Peyer's patch (tissue), 4 donors: ENCODE data around the gene KIAA1671. TPM values are rescaled to one million over a fixed set of nuclear protein-coding genes. Genes with fewer than 3 reads are reported as not detected.

ENCODE experiments used
- DNase-seq, 3 donors: peaks; one replicate each; pipeline ENCODE4 v3.0.0-alpha.2; 2017 to 2019
- H3K27ac ChIP-seq, 4 donors: fragments of 200-600 bp; sonication (generic); one replicate each; pipeline ENCODE4 v1.5.1; 2016 to 2019
- H3K27me3 ChIP-seq, 2 donors: fragments of 200-600 bp; sonication (generic); one replicate each; pipeline ENCODE4 v1.5.1; 2019
- H3K36me3 ChIP-seq, 3 donors: fragments of 200-600 bp; sonication (generic); one replicate each; pipeline ENCODE4 v1.5.1; 2016 to 2019
- H3K4me1 ChIP-seq, 4 donors: fragments of 200-600 bp; sonication (generic); one replicate each; pipeline ENCODE4 v1.5.1; 2016 to 2019
- H3K4me3 ChIP-seq, 4 donors: fragments of 200-600 bp; sonication (generic); 1 replicate in 3 of 4; 2 replicates in 1 of 4; pipeline ENCODE4 v1.5.1; 2016 to 2019; ENCODE audit warnings: mild to moderate bottlenecking in 1 of 4
- H3K9me3 ChIP-seq, 4 donors: fragments of 200-600 bp; sonication (generic); one replicate each; pipeline ENCODE4 v1.5.1; 2016 to 2019; ENCODE audit warnings: mild to moderate bottlenecking in 1 of 4
- POLR2A ChIP-seq, 2 donors: fragments of 450-650 bp; IDR thresholded peaks; one replicate each; pipeline ENCODE4 v1.5.1; 2017; ENCODE audit warnings: antibody characterized with exemption in 2 of 2, mild to moderate bottlenecking in 2 of 2, moderate library complexity in 2 of 2
- total RNA-seq, 4 donors: library from RNA; depleted of rRNA; stranded (reverse); fragments of >200 nt; gene quantifications; one replicate each; pipeline ENCODE4 v1.1.0, GENCODE V29; 2016
- TF ChIP-seq, protein P1 (sequence below), 6 experiments: fragments of 450-650 bp in 4 of 6; fragments of 200-600 bp in 2 of 6; sonication (generic) in 1 of 6; IDR thresholded peaks; one replicate each; pipeline ENCODE4 v1.5.1; 2017 to 2019; ENCODE audit warnings: antibody characterized with exemption in 6 of 6, mild to moderate bottlenecking in 3 of 6, moderate library complexity in 1 of 6

KIAA1671 gene
- total RNA-seq, 4 donors from 2014 or later, result 41.3 to 149 (median 113) TPM

DNA sequence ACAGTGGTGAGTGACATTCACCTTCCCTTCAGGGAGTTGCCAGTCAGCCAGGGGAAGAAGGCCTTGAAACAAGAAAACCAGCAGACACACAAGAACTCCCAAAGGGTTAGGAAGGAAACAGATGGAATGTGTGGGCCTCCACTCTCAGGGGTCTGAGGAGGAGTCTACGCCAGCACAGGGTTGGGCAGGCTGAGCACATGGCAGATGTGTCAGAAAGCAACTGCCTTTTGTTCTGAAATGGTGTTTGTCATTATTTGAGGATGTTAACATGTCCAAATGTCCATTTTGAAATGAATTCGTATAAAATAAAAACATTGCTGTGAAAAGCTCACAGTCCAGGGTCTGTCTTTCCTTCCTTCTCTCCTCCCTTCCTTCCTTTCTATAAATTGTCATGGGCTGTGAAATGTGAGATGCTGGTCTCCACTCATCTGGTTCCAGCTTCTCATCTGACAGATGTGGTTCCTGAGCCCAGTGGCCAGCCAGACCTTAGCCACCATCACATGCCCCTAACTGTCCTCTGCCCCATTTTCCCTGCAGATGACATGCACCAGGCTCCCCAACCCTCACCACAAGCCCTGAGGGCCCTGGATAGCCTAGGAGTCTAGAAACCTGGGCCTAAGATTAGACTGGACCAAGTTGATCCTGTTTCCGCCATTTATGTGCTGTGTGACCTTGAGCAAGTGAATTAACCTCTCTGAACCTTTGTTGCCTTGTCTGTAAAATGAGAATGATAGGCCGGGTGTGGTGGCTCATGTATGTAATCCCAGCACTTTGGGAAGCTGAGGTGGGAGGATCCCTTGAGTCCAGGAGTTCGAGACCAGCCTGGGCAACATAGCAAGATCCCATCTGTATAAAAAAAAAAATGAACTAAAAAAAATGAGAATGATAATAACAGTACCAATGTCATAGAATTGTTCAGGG, 190.9 kb downstream of the KIAA1671 start:
- Histone ChIP-seq H3K9me3 (no peaks in the 10 kb centered on the region), H3K36me3 (no peaks in the 10 kb centered on the region), H3K4me3 (no peak overlapping the region), H3K4me1 (peaks cover 0 to 14% (median 0%) of the 10 kb centered on the region in 4 donors), H3K27me3 (no peaks in the 10 kb centered on the region), H3K27ac (no peak overlapping the region)
- DNase-seq, result no peak
- no peak for TF ChIP-seq POLR2A (IDR thresholded peaks at IDR 0.05)
- TF ChIP-seq, protein P1, sequence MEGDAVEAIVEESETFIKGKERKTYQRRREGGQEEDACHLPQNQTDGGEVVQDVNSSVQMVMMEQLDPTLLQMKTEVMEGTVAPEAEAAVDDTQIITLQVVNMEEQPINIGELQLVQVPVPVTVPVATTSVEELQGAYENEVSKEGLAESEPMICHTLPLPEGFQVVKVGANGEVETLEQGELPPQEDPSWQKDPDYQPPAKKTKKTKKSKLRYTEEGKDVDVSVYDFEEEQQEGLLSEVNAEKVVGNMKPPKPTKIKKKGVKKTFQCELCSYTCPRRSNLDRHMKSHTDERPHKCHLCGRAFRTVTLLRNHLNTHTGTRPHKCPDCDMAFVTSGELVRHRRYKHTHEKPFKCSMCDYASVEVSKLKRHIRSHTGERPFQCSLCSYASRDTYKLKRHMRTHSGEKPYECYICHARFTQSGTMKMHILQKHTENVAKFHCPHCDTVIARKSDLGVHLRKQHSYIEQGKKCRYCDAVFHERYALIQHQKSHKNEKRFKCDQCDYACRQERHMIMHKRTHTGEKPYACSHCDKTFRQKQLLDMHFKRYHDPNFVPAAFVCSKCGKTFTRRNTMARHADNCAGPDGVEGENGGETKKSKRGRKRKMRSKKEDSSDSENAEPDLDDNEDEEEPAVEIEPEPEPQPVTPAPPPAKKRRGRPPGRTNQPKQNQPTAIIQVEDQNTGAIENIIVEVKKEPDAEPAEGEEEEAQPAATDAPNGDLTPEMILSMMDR (IDR thresholded peaks at IDR 0.05), result no peak

DNA sequence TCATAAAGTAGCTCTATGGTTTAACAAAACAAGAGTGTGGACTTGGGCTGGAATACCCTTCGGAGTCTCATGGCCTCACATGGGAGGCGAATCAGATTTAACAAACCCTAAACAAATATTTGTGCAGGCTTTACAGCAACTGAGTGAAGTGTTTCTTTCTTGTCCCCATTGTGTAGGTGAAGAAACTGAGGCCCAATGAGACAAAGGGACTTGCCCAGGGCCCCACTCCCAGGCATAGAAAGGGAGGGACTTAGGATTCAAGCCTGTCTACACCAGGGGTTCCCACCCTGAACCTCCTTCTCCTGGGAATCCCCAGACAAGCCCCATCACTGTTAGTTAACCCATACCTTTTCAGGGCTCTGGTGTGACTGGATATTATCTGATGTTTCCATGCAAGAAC, 192.0 kb downstream of the KIAA1671 start:
- Histone ChIP-seq H3K4me3 (no peak overlapping the region), H3K9me3 (no peaks in the 10 kb centered on the region), H3K4me1 (peaks cover 0 to 15% (median 0%) of the 10 kb centered on the region in 4 donors), H3K27ac (no peak overlapping the region), H3K27me3 (no peaks in the 10 kb centered on the region), H3K36me3 (no peaks in the 10 kb centered on the region)
- TF ChIP-seq, protein P1 (IDR thresholded peaks at IDR 0.05), result no peak
- no peak for TF ChIP-seq POLR2A (IDR thresholded peaks at IDR 0.05)
- DNase-seq, result no peak

DNA sequence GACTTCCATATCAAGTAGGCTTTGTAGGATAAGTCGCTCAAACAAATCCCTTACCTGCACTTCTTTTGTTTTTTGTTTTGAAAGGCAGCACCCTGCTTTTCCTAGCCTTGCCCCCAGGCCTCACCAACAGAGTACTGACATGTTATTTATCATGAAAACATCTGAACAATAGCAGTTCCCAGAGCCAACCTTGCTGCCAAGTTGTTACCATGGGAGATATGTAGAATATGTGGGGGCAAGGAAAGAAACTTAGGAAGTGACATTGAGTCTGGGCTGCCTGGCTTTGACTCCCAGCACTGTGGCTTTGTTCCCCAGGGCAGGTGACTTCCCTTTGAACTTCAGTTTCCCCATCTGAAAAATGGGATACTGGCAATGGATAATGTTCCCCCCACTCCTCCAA, 193.8 kb downstream of the KIAA1671 start:
- Histone ChIP-seq H3K36me3 (no peaks in the 10 kb centered on the region), H3K4me3 (no peak overlapping the region), H3K27me3 (no peaks in the 10 kb centered on the region), H3K27ac (no peak overlapping the region), H3K4me1 (peaks cover 0 to 15% (median 0%) of the 10 kb centered on the region in 4 donors), H3K9me3 (no peaks in the 10 kb centered on the region)
- no peak for DNase-seq
- TF ChIP-seq, protein P1 (IDR thresholded peaks at IDR 0.05), result no peak
- TF ChIP-seq POLR2A (IDR thresholded peaks at IDR 0.05), result no peak

DNA sequence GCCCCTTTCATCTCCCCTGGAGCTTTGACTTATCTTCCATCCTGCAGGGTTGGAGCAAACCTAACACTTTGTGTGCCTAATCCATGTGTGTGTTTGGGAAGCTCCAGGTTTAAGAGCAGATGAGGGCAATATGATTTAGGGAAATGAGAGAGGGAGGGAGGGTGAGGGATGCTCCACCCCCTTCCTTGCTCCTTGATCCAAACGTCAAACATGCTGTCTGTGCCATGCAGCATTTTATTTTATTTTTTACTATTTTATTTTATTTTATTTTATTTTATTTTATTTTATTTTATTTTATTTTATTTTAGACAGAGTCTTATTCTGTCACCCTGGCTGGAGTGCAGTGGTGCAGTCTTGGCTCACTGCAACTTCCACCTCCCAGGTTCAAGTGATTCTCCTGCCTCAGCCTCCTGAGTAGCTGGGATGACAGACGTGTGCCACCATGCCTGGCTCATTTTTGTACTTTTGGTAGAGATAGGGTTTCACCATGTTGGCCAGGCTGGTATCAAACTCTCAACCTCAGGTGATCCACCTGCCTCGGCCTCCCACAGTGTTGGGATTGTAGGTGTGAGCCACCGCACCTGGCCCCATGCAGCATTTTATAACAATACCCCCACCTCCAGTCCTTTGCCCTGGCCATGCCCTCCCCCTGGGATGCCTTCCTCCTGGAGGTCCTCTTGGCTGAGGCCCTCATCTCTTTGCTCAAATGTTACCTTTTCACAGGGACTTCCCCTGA, 194.6 kb downstream of the KIAA1671 start:
- Histone ChIP-seq H3K27me3 (no peaks in the 10 kb centered on the region), H3K36me3 (no peaks in the 10 kb centered on the region), H3K9me3 (no peaks in the 10 kb centered on the region), H3K27ac (no peak overlapping the region), H3K4me3 (no peak overlapping the region), H3K4me1 (peaks cover 0 to 15% (median 0%) of the 10 kb centered on the region in 4 donors)
- DNase-seq, result no peak
- TF ChIP-seq POLR2A (IDR thresholded peaks at IDR 0.05), result no peak
- TF ChIP-seq, protein P1 (IDR thresholded peaks at IDR 0.05), result no peak

DNA sequence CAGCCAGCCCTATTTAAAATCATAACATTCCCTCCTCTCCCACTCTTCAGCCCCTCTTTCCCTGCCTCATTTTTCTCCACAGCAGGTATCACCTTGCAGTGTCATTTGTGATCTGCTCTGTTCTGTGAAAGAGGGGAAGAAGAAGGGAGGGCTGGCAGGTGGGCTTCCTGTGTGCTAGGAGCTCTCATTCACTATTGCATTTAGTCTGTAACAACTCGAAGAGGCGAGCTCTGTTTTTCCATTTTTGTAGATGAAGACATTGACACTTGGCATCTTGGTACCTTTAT, 195.1 kb downstream of the KIAA1671 start:
- DNase-seq, result no peak

More for the DNA sequence above, 195.1 kb downstream of the KIAA1671 start:
- Histone ChIP-seq H3K4me3 (no peak overlapping the region), H3K4me1 (peaks cover 0 to 15% (median 0%) of the 10 kb centered on the region in 4 donors), H3K27me3 (no peaks in the 10 kb centered on the region), H3K9me3 (no peaks in the 10 kb centered on the region), H3K36me3 (no peaks in the 10 kb centered on the region), H3K27ac (no peak overlapping the region)
- TF ChIP-seq POLR2A (IDR thresholded peaks at IDR 0.05), result no peak
- TF ChIP-seq, protein P1 (IDR thresholded peaks at IDR 0.05), result no peak
